ENCODE results near the gene PLEKHG4. TPM values are rescaled to one million over a fixed set of nuclear protein-coding genes. Genes with fewer than 3 reads are reported as not detected.

The PLEKHG4 gene
- total RNA-seq, 2 experiments from 2014 or later: 13.1 to 14.0 TPM

- no peaks in the 10 kb centered on the region for H3K9me3 ChIP-seq (ENCODE audit: control insufficient read depth in 1 of 2, insufficient read depth in 1 of 2, low read length in 2 of 2)
- peaks cover 41% of the 10 kb centered on the region for H3K36me3 ChIP-seq (ENCODE audit: insufficient read depth, low read length)
- H3K4me1 ChIP-seq (ENCODE audit: insufficient read depth, low read length): peaks cover 55% of the 10 kb centered on the region
- H3K27ac Mint-ChIP-seq: no peak overlapping the region
- intact Hi-C loops (cut with DNase I, micrococcal nuclease): loop anchor here (10.0 kb wide), 2 partner anchors 564 to 844 kb away; partner anchors contain the start of genes NFATC3 (in 1 of the 2), RANBP10 (in 1 of the 2) and TSNAXIP1 (in 1 of the 2)
- DNase-seq: peak in 1 of 14 experiments; percentile 6
- peaks cover 24% of the 10 kb centered on the region for H3K4me1 Mint-ChIP-seq (ENCODE audit: low read depth)
- H3K27ac ChIP-seq (ENCODE audit: low read depth in 1 of 2, low read length in 2 of 2): peak overlapping the region in 1 of 2 donors; percentile 1
- ChIA-PET POLR2A (no interaction called here), CTCF (no interaction called here)
- no peak overlapping the region for H3K4me3 ChIP-seq (ENCODE audit: low read length)
- no peak for ATAC-seq (ENCODE audit: poor library complexity)
- H3K4me3 Mint-ChIP-seq: no peak overlapping the region
- no peaks in the 10 kb centered on the region for H3K27me3 Mint-ChIP-seq
- H3K27me3 ChIP-seq (ENCODE audit: control insufficient read depth in 1 of 2, insufficient read depth in 2 of 2, low read length in 2 of 2): no peaks in the 10 kb centered on the region
- TF ChIP-seq CTCF (IDR thresholded peaks at IDR 0.05): no peak
- no peaks in the 10 kb centered on the region for H3K9me3 Mint-ChIP-seq
- peaks cover 36% of the 10 kb centered on the region for H3K36me3 Mint-ChIP-seq (ENCODE audit: low read depth)
These were observed 38.8 kb upstream of the PLEKHG4 start for GRCh38 chr16:67240506-67240905.

GRCh38 chr16:67241008-67241900 lies 38.1 kb upstream of the PLEKHG4 start:
- TF ChIP-seq CTCF (IDR thresholded peaks at IDR 0.05): no peak
- Histone ChIP-seq H3K4me1 (ENCODE audit: insufficient read depth, low read length) (peaks cover 55% of the 10 kb centered on the region), H3K27ac (ENCODE audit: low read depth in 1 of 2, low read length in 2 of 2) (no peak overlapping the region), H3K36me3 (ENCODE audit: insufficient read depth, low read length) (peaks cover 34% of the 10 kb centered on the region), H3K4me3 (ENCODE audit: low read length) (no peak overlapping the region), H3K27me3 (ENCODE audit: control insufficient read depth in 1 of 2, insufficient read depth in 2 of 2, low read length in 2 of 2) (no peaks in the 10 kb centered on the region), H3K9me3 (ENCODE audit: control insufficient read depth in 1 of 2, insufficient read depth in 1 of 2, low read length in 2 of 2) (no peaks in the 10 kb centered on the region)
- Mint-ChIP-seq H3K4me3 (no peak overlapping the region), H3K36me3 (ENCODE audit: low read depth) (peaks cover 31% of the 10 kb centered on the region), H3K27me3 (no peaks in the 10 kb centered on the region), H3K4me1 (ENCODE audit: low read depth) (peaks cover 19% of the 10 kb centered on the region), H3K9me3 (no peaks in the 10 kb centered on the region), H3K27ac (peak overlapping the region; percentile 46)
- ChIA-PET CTCF (no interaction called here), POLR2A (no interaction called here)
- DNase-seq (peak in 1 of 14 experiments; percentile 23), ATAC-seq (ENCODE audit: poor library complexity) (no peak)
- intact Hi-C loops (cut with DNase I, micrococcal nuclease): loop anchor here (10.0 kb wide), 2 partner anchors 564 to 844 kb away; partner anchors contain the start of genes NFATC3 (in 1 of the 2), RANBP10 (in 1 of the 2) and TSNAXIP1 (in 1 of the 2)

- no peak overlapping the region for H3K4me3 Mint-ChIP-seq
- peak overlapping the region; percentile 34 for H3K27ac Mint-ChIP-seq
- POLR2A ChIA-PET: no interaction called here
- Histone ChIP-seq H3K27me3 (ENCODE audit: control insufficient read depth in 1 of 2, insufficient read depth in 2 of 2, low read length in 2 of 2) (no peaks in the 10 kb centered on the region), H3K4me3 (ENCODE audit: low read length) (no peak overlapping the region), H3K9me3 (ENCODE audit: control insufficient read depth in 1 of 2, insufficient read depth in 1 of 2, low read length in 2 of 2) (no peaks in the 10 kb centered on the region), H3K36me3 (ENCODE audit: insufficient read depth, low read length) (peaks cover 27% of the 10 kb centered on the region), H3K27ac (ENCODE audit: low read depth in 1 of 2, low read length in 2 of 2) (no peak overlapping the region), H3K4me1 (ENCODE audit: insufficient read depth, low read length) (peaks cover 56% of the 10 kb centered on the region)
- H3K4me1 Mint-ChIP-seq (ENCODE audit: low read depth): peaks cover 18% of the 10 kb centered on the region
- no peak for TF ChIP-seq CTCF (IDR thresholded peaks at IDR 0.05)
- ATAC-seq (ENCODE audit: poor library complexity): no peak
- intact Hi-C loops (cut with DNase I, micrococcal nuclease): loop anchor here (10.0 kb wide), 2 partner anchors 563 to 843 kb away; partner anchors contain the start of genes NFATC3 (in 1 of the 2), RANBP10 (in 1 of the 2) and TSNAXIP1 (in 1 of the 2)
- H3K9me3 Mint-ChIP-seq: no peaks in the 10 kb centered on the region
- DNase-seq: no peak
- peaks cover 24% of the 10 kb centered on the region for H3K36me3 Mint-ChIP-seq (ENCODE audit: low read depth)
- no peaks in the 10 kb centered on the region for H3K27me3 Mint-ChIP-seq
- CTCF ChIA-PET: interaction anchor here (0.8 kb wide), 1 partner anchor 15 kb away, joined by 3 read pairs; the partner anchor contains the start of gene TMEM208
These were observed 37.1 kb upstream of the PLEKHG4 start for GRCh38 chr16:67242138-67242730.
